ENCODE measurements around the gene INO80. TPM values are rescaled to one million over a fixed set of nuclear protein-coding genes. Genes with fewer than 3 reads are reported as not detected.

INO80 gene
- total RNA-seq, 2 experiments from 2014 or later = 21.8 to 22.1 TPM

- POLR2A ChIA-PET = interaction anchor here (0.9 kb wide), 2 partner anchors 9 to 20 kb away, joined by 3 to 5 read pairs; partner anchors contain the start of gene CHAC1
- Mint-ChIP-seq H3K4me1 (peaks cover 34% of the 10 kb centered on the region), H3K27ac (no peak overlapping the region), H3K4me3 (no peak overlapping the region), H3K9me3 (no peaks in the 10 kb centered on the region), H3K36me3 (ENCODE audit: low read depth) (no peaks in the 10 kb centered on the region), H3K27me3 (peaks cover 46% of the 10 kb centered on the region)
- CTCF ChIA-PET = interaction anchor here (0.6 to 3.4 kb wide), 4 partner anchors 9 to 154 kb away, joined by 3 to 25 read pairs (median 11); partner anchors contain the start of gene VPS18
- no peak for DNase-seq
Measured at GRCh38 chr15:40932649-40933516, 183.2 kb downstream of the INO80 start.

DNA sequence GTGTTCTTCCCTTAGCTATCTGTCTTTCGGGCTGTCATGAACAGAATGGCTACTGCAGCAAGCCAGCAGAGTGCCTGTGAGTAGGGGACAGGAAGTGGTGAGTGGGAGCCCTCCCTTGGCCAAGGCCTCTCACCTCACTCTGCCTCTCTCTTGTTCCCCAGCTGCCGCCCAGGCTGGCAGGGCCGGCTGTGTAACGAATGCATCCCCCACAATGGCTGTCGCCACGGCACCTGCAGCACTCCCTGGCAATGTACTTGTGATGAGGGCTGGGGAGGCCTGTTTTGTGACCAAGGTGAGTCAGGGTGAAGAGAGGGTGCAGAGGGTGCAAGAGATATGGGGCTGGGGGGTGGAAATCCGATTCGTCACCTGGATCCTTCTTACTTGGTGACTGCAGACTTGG is 183.9 kb downstream of the INO80 start:
- no peaks in the 10 kb centered on the region for H3K9me3 Mint-ChIP-seq
- ChIA-PET CTCF (interaction anchor here (0.6 to 3.5 kb wide), 7 partner anchors 8 to 155 kb away, joined by 3 to 25 read pairs (median 16); partner anchors contain the start of genes CHAC1 and VPS18), POLR2A (interaction anchor here (0.9 kb wide), 2 partner anchors 10 to 21 kb away, joined by 3 to 5 read pairs; partner anchors contain the start of gene CHAC1)
- no peak overlapping the region for H3K27ac Mint-ChIP-seq
- no peak for DNase-seq
- H3K27me3 Mint-ChIP-seq = peaks cover 49% of the 10 kb centered on the region
- peaks cover 38% of the 10 kb centered on the region for H3K4me1 Mint-ChIP-seq
- H3K36me3 Mint-ChIP-seq (ENCODE audit: low read depth) = no peaks in the 10 kb centered on the region
- H3K4me3 Mint-ChIP-seq = no peak overlapping the region

GRCh38 chr15:40931300-40932142 is 184.6 kb downstream of the INO80 start:
- Mint-ChIP-seq H3K36me3 (ENCODE audit: low read depth) (no peaks in the 10 kb centered on the region), H3K4me1 (peaks cover 43% of the 10 kb centered on the region), H3K27ac (no peak overlapping the region), H3K4me3 (no peak overlapping the region), H3K27me3 (peaks cover 56% of the 10 kb centered on the region), H3K9me3 (no peaks in the 10 kb centered on the region)
- CTCF ChIA-PET = interaction anchor here (0.6 to 3.5 kb wide), 14 partner anchors 8 to 254 kb away, joined by 3 to 25 read pairs (median 9); partner anchors contain the start of genes CHAC1 and VPS18
- POLR2A ChIA-PET = interaction anchor here (0.9 to 1.7 kb wide), 4 partner anchors 10 to 21 kb away, joined by 3 to 10 read pairs (median 6); partner anchors contain the start of gene CHAC1
- no peak for DNase-seq

DNA sequence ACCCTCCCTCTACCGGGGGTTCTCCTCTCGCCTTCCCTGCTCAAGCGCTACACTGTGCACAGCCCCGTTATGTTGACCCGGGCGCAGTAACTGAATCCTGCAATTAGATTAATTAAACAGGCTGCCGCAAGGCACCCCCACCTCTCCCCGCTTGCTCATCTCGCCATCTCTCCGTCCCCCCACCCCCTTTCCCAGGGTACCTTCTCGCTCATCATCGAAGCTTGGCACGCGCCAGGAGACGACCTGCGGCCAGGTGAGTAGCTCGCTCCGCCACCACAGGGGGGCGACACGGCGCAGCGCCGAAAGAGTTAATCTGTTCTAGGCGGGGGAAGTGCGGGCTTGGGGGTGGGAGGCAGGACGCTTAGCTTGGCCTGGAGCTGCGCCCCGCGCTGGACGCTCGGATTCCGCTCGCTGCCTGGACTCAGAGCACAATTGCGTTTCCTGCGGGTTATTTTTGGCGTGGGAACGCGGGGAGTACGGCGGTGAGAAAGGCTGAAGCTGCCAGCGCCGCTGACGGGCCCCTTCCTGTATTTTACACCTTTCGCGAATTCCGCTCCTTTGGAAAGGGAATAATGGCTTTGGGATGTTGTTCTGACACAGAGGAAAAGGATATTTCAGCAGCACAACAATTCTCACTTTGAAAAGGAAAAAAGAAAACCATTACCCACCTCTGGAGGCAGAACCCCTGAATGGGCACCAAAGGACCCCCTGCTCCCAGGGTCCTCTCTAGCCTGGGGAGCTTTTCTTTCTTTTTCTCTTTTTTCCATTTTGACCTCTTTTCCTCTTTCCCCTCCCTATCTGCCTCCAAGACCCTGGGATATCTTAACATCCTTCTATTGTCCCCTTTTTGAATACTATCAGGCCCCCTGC is 185.4 kb downstream of the INO80 start:
- Mint-ChIP-seq H3K4me3 (peak overlapping the region; percentile 47), H3K27me3 (peaks cover 60% of the 10 kb centered on the region), H3K4me1 (peaks cover 47% of the 10 kb centered on the region), H3K9me3 (no peaks in the 10 kb centered on the region), H3K36me3 (ENCODE audit: low read depth) (no peaks in the 10 kb centered on the region), H3K27ac (no peak overlapping the region)
- POLR2A ChIA-PET = interaction anchor here (1.0 to 1.7 kb wide), 4 partner anchors 11 to 36 kb away, joined by 3 to 10 read pairs (median 6); partner anchors contain the start of genes CHAC1 and VPS18
- CTCF ChIA-PET = interaction anchor here (0.5 to 3.5 kb wide), 22 partner anchors 9 to 343 kb away, joined by 3 to 25 read pairs (median 6); partner anchors contain the start of genes CHAC1 and VPS18
- peak; percentile 51 for DNase-seq

GRCh38 chr15:40929660-40930429 is 186.2 kb downstream of the INO80 start:
- H3K27me3 Mint-ChIP-seq = peaks cover 68% of the 10 kb centered on the region
- POLR2A ChIA-PET = interaction anchor here (1.3 to 1.7 kb wide), 2 partner anchors 12 to 35 kb away, joined by 3 to 10 read pairs; partner anchors contain the start of gene VPS18
- no peaks in the 10 kb centered on the region for H3K9me3 Mint-ChIP-seq
- no peaks in the 10 kb centered on the region for H3K36me3 Mint-ChIP-seq (ENCODE audit: low read depth)
- no peak for DNase-seq
- CTCF ChIA-PET = interaction anchor here (0.5 to 3.5 kb wide), 20 partner anchors 9 to 343 kb away, joined by 3 to 25 read pairs (median 6); partner anchors contain the start of genes CHAC1 and VPS18
- peaks cover 47% of the 10 kb centered on the region for H3K4me1 Mint-ChIP-seq
- peak overlapping the region; percentile 47 for H3K4me3 Mint-ChIP-seq
- H3K27ac Mint-ChIP-seq = no peak overlapping the region

Other genes with a start within 250 kb of the INO80 start
- not detected for gene RHOV, start 242.0 kb downstream of the INO80 start, total RNA-seq
- gene VPS18, start 221.8 kb downstream of the INO80 start, total RNA-seq = 10 to 100 TPM; 16.3 to 17.1 TPM
- not detected for gene DLL4, start 186.9 kb downstream of the INO80 start, total RNA-seq
- 10 to 100 TPM; 20.3 to 22.0 TPM for gene CHAC1, start 162.8 kb downstream of the INO80 start, total RNA-seq
- gene EXD1, start 114.5 kb upstream of the INO80 start, total RNA-seq = not detected
- 10 to 100 TPM; 60.1 to 68.9 TPM for gene CHP1, start 115.0 kb upstream of the INO80 start, total RNA-seq
- 10 to 100 TPM; 15.2 to 15.4 TPM for gene OIP5, start 216.3 kb upstream of the INO80 start, total RNA-seq
- gene NUSAP1, start 216.6 kb upstream of the INO80 start, total RNA-seq = 100 to 1,000 TPM; 243 to 251 TPM